HepG2 (cell line): ENCODE results near the gene ZBTB44. TPM values are rescaled to one million over a fixed set of nuclear protein-coding genes. Genes with fewer than 3 reads are reported as not detected.

ENCODE experiments used
- HNF4A ChIP-seq: sonication (generic); formaldehyde crosslinking; IDR thresholded peaks from 2 replicates; pipeline ENCODE4 v1.4.0; 2020; ENCODE audit warnings: missing genetic modification reagents
- KDM3A ChIP-seq: IDR thresholded peaks from 2 replicates; pipeline ENCODE4 v1.6.1; 2018; ENCODE audit warnings: low read depth, missing compliant biosample characterization
- U2AF2 ChIP-seq: fragments of 200-400 bp; formaldehyde crosslinking; IDR thresholded peaks from 2 replicates; pipeline ENCODE4 v1.6.1; 2017; ENCODE audit warnings: low read depth, mild to moderate bottlenecking, low read length
- ZBTB7A ChIP-seq: sonication (generic); formaldehyde crosslinking; IDR thresholded peaks from 2 replicates; pipeline ENCODE4 v1.8.0; 2022; ENCODE audit warnings: mild to moderate bottlenecking, missing genetic modification reagents
- ZNF18 ChIP-seq: sonication (generic); formaldehyde crosslinking; IDR thresholded peaks from 2 replicates; pipeline ENCODE4 v1.8.0; 2022; ENCODE audit warnings: mild to moderate bottlenecking, missing genetic modification reagents; ENCODE audit not compliant: insufficient replicate concordance
- ZNF331 ChIP-seq: sonication (generic); formaldehyde crosslinking; IDR thresholded peaks from 2 replicates; pipeline ENCODE4 v1.4.0; 2020; ENCODE audit warnings: missing genetic modification reagents
- ZNF333 ChIP-seq: sonication (generic); formaldehyde crosslinking; IDR thresholded peaks from 2 replicates; pipeline ENCODE4 v1.4.0; 2020; ENCODE audit warnings: mild to moderate bottlenecking, missing genetic modification reagents, borderline replicate concordance
- ZNF354B ChIP-seq: sonication (generic); formaldehyde crosslinking; IDR thresholded peaks from 2 replicates; pipeline ENCODE4 v1.8.0; 2022; ENCODE audit warnings: mild to moderate bottlenecking, missing genetic modification reagents
- ZNF616 ChIP-seq: sonication (generic); formaldehyde crosslinking; IDR thresholded peaks from 2 replicates; pipeline ENCODE4 v1.5.0; 2020; ENCODE audit warnings: low read depth, mild to moderate bottlenecking, missing genetic modification reagents
- ZNF646 ChIP-seq: sonication (generic); formaldehyde crosslinking; IDR thresholded peaks from 2 replicates; pipeline ENCODE4 v1.9.0; 2021; ENCODE audit warnings: mild to moderate bottlenecking, missing genetic modification reagents
- polyA plus RNA-seq, 8 experiments: library from polyadenylated mRNA; depleted of rRNA in 3 of 8; stranded (reverse) in 7 of 8; unstranded in 1 of 8; fragments of >200 nt; fragmentation: Illumina TruSeq in 4 of 8; extraction: Trizol in 4 of 8; gene quantifications; 2 replicates each; pipeline versions ENCODE4 v1.2.1 to v1.2.3, GENCODE V29; 2011 to 2016; ENCODE audit warnings: low read depth in 4 of 8, missing spikeins in 1 of 8, mixed read lengths in 1 of 8; ENCODE audit not compliant: insufficient read depth in 1 of 8
- total RNA-seq, 5 experiments: library from RNA; depleted of rRNA; stranded (reverse); fragments of >200 nt; fragmentation: Illumina TruSeq; extraction: Trizol; gene quantifications; 2 replicates each; pipeline ENCODE4 v1.2.3, GENCODE V29; 2016; ENCODE audit warnings: low read depth in 1 of 5

The ZBTB44 gene
- total and polyA plus RNA-seq, 2 of the 13 experiments (the other 11 are each of a cell fraction or from before 2014, with no cell fraction given) = 22.8 to 23.6 TPM

- no peak for TF ChIP-seq ZNF646 (CRISPR knock-in tag)
- TF ChIP-seq ZNF616 (CRISPR knock-in tag) = no peak
- TF ChIP-seq U2AF2 = no peak
- TF ChIP-seq ZNF354B (CRISPR knock-in tag) = no peak
- TF ChIP-seq ZNF331 (CRISPR knock-in tag) = no peak
- TF ChIP-seq KDM3A (CRISPR knock-in tag) = no peak
- TF ChIP-seq HNF4A (CRISPR knock-in tag) = no peak
- no peak for TF ChIP-seq ZBTB7A (CRISPR knock-in tag)
- no peak for TF ChIP-seq ZNF18
- TF ChIP-seq ZNF333 (CRISPR knock-in tag) = no peak
These were observed 117.2 kb downstream of the ZBTB44 start (continued) for GRCh38 chr11:130197386-130198035.
